GM23338 (cell line): ENCODE measurements around the gene CLPSL2. TPM values are rescaled to one million over a fixed set of nuclear protein-coding genes. Genes with fewer than 3 reads are reported as not detected.

Experiments used
- ATAC-seq: fragments of 200-7000 bp; cut with Tn5 transposase; 3 replicates; pipeline ENCODE4 v1.9.1; 2020
- DNase-seq: peaks from one replicate; pipeline ENCODE4 v3.0.0-alpha.2; 2015; ENCODE audit warnings: low spot score
- H2AFZ ChIP-seq: fragments of 200-600 bp; sonication (generic); 2 replicates; pipeline ENCODE4 v1.8.0; 2016; ENCODE audit warnings: antibody characterized with exemption, mild to moderate bottlenecking, moderate library complexity
- H3F3A ChIP-seq: fragments of 200-600 bp; sonication (generic); replicated peaks from 2 replicates; pipeline ENCODE4 v1.8.0; 2017; ENCODE audit warnings: antibody characterized with exemption, mixed run types, low read depth
- H3K27ac ChIP-seq: fragments of 200-600 bp; sonication (generic); 2 replicates; pipeline ENCODE4 v1.6.1; 2016; ENCODE audit warnings: low read depth
- H3K27me3 ChIP-seq: fragments of 200-600 bp; sonication (generic); 2 replicates; pipeline ENCODE4 v1.8.0; 2016; ENCODE audit warnings: mild to moderate bottlenecking, mixed run types, moderate library complexity; ENCODE audit not compliant: insufficient read depth
- H3K36me3 ChIP-seq: fragments of 200-600 bp; sonication (generic); 2 replicates; pipeline ENCODE4 v1.8.0; 2016; ENCODE audit warnings: mild to moderate bottlenecking; ENCODE audit not compliant: insufficient read depth
- H3K4me1 ChIP-seq: fragments of 200-600 bp; sonication (generic); 2 replicates; pipeline ENCODE4 v1.8.0; 2016; ENCODE audit warnings: mild to moderate bottlenecking, moderate library complexity; ENCODE audit not compliant: insufficient read depth
- H3K4me2 ChIP-seq: fragments of 200-600 bp; sonication (generic); 2 replicates; pipeline ENCODE4 v1.7.1; 2017; ENCODE audit warnings: mixed run types
- H3K4me3 ChIP-seq: fragments of 200-600 bp; sonication (generic); 2 replicates; pipeline ENCODE4 v1.6.1; 2016; ENCODE audit warnings: mixed run types
- H3K79me2 ChIP-seq: fragments of 200-600 bp; sonication (generic); replicated peaks from 2 replicates; pipeline ENCODE4 v1.8.0; 2017; ENCODE audit warnings: mild to moderate bottlenecking; ENCODE audit not compliant: insufficient read depth
- H3K9me2 ChIP-seq: fragments of 200-600 bp; sonication (generic); 2 replicates; pipeline ENCODE4 v1.8.0; 2017; ENCODE audit not compliant: insufficient read depth
- H4K20me1 ChIP-seq: fragments of 200-600 bp; sonication (generic); replicated peaks from 2 replicates; pipeline ENCODE4 v1.8.0; 2017; ENCODE audit warnings: mild to moderate bottlenecking; ENCODE audit not compliant: insufficient read depth
- H3K27ac Mint-ChIP-seq: 2 replicates; pipeline ENCODE4 v1.8.0; 2020; ENCODE audit warnings: inconsistent platforms, mild to moderate bottlenecking, moderate library complexity, mixed read lengths
- H3K27me3 Mint-ChIP-seq: 3 replicates; pipeline ENCODE4 v1.8.0; 2022; ENCODE audit warnings: low read depth, mild to moderate bottlenecking, moderate library complexity, mixed read lengths, inconsistent platforms; ENCODE audit not compliant: insufficient read depth, poor library complexity
- H3K36me3 Mint-ChIP-seq: 3 replicates; pipeline ENCODE4 v1.8.0; 2021; ENCODE audit warnings: low read depth, mild to moderate bottlenecking, inconsistent platforms, moderate library complexity, mixed read lengths
- H3K4me1 Mint-ChIP-seq: 3 replicates; pipeline ENCODE4 v1.8.0; 2020; ENCODE audit warnings: mild to moderate bottlenecking, inconsistent platforms, mixed read lengths
- H3K4me3 Mint-ChIP-seq: 3 replicates; pipeline ENCODE4 v1.8.0; 2021; ENCODE audit warnings: moderate library complexity, mild to moderate bottlenecking, inconsistent platforms, mixed read lengths
- H3K9me3 Mint-ChIP-seq: 3 replicates; pipeline ENCODE4 v1.8.0; 2020; ENCODE audit warnings: moderate library complexity, mild to moderate bottlenecking, inconsistent platforms, mixed read lengths
- CREB1 ChIP-seq: fragments of 250-450 bp; sonication (Bioruptor Pico); IDR thresholded peaks from 2 replicates; pipeline ENCODE4 v1.5.0; 2020; ENCODE audit warnings: low read depth, mild to moderate bottlenecking, moderate library complexity
- CTCF ChIP-seq, 2 experiments: fragments of 200-600 bp in 1 of 2; sonication (generic) in 1 of 2; conservative IDR thresholded peaks; 2 replicates each; pipeline versions ENCODE4 v1.5.1 to v1.6.1; 2016 to 2017; ENCODE audit warnings: antibody characterized with exemption in 2 of 2, low read depth in 2 of 2, mild to moderate bottlenecking in 2 of 2, moderate library complexity in 1 of 2
- EZH2 ChIP-seq: fragments of 200-600 bp; sonication (generic); IDR thresholded peaks from one replicate; pipeline ENCODE4 v1.8.0; 2017; ENCODE audit warnings: antibody characterized with exemption, mild to moderate bottlenecking, low read depth; ENCODE audit not compliant: unreplicated experiment
- EZH2phosphoT487 ChIP-seq: fragments of 200-600 bp; sonication (generic); IDR thresholded peaks from one replicate; pipeline ENCODE4 v1.8.1; 2018; ENCODE audit warnings: antibody characterized with exemption; ENCODE audit not compliant: unreplicated experiment
- JUNB ChIP-seq: IDR thresholded peaks from one replicate; pipeline ENCODE4 v1.6.1; 2016; ENCODE audit warnings: antibody characterized with exemption; ENCODE audit not compliant: unreplicated experiment
- NANOG ChIP-seq: IDR thresholded peaks from 2 replicates; pipeline ENCODE4 v1.6.1; 2016; ENCODE audit warnings: antibody characterized with exemption, borderline replicate concordance
- POLR2AphosphoS5 ChIP-seq: IDR thresholded peaks from 2 replicates; pipeline ENCODE4 v1.6.1; 2016; ENCODE audit warnings: antibody characterized with exemption, low read depth
- STAT1 ChIP-seq: IDR thresholded peaks from one replicate; pipeline ENCODE4 v1.6.1; 2016; ENCODE audit warnings: antibody characterized with exemption; ENCODE audit not compliant: unreplicated experiment
- ZNF114 ChIP-seq: fragments of 250-450 bp; sonication (Bioruptor Pico); IDR thresholded peaks from 2 replicates; pipeline ENCODE4 v1.5.0; 2020; ENCODE audit warnings: mild to moderate bottlenecking, moderate library complexity
- ZNF331 ChIP-seq: fragments of 250-450 bp; sonication (Bioruptor Pico); IDR thresholded peaks from 2 replicates; pipeline ENCODE4 v1.5.0; 2020; ENCODE audit warnings: low read depth, mild to moderate bottlenecking, moderate library complexity
- polyA plus RNA-seq: library from polyadenylated mRNA; unstranded; fragments of >200 nt; fragmentation: Nextera tagmentation; extraction: Ambion mirVana; gene quantifications from 2 replicates; pipeline ENCODE4 v1.2.1, GENCODE V29; 2016
- total RNA-seq: library from RNA; depleted of rRNA; stranded (reverse); fragments of >200 nt; shearing (Covaris generic); gene quantifications from 2 replicates; pipeline ENCODE4 v1.2.3, GENCODE V29; 2014
- TF ChIP-seq, protein P1 (sequence below): IDR thresholded peaks from one replicate; pipeline ENCODE4 v1.6.1; 2018; ENCODE audit warnings: antibody characterized with exemption; ENCODE audit not compliant: unreplicated experiment
- TF ChIP-seq, protein P2 (sequence below): fragments of 250-450 bp; sonication (Bioruptor Pico); IDR thresholded peaks from 2 replicates; pipeline ENCODE4 v1.5.0; 2020; ENCODE audit warnings: mild to moderate bottlenecking, moderate library complexity
- TF ChIP-seq, protein P3 (sequence below): IDR thresholded peaks from 2 replicates; pipeline ENCODE4 v1.6.1; 2016; ENCODE audit warnings: antibody characterized with exemption

Gene CLPSL2
- total and polyA plus RNA-seq, 2 experiments from 2014 or later, result 2.9 to 3.1 TPM

DNA sequence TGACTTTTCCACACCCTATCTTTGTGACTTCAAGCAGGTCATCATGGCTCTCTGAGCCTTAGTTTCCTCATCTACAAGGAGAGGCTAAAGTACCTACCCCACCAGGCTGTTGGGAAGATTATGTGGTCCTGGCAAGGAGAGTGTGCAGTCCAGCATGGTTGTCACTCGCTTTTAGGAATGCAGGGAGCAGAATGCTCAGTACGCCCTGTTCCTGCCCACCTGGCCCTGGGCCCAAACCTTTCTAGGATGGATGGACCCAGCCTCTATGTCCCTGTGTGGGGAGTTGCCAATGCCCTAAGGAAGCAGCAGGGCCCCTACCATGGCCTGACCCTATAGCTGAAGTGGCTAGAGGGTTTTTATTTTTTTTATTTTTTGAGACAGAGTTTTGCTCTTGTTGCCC is 2.0 kb downstream of the CLPSL2 start (continued):
- TF ChIP-seq, protein P1, sequence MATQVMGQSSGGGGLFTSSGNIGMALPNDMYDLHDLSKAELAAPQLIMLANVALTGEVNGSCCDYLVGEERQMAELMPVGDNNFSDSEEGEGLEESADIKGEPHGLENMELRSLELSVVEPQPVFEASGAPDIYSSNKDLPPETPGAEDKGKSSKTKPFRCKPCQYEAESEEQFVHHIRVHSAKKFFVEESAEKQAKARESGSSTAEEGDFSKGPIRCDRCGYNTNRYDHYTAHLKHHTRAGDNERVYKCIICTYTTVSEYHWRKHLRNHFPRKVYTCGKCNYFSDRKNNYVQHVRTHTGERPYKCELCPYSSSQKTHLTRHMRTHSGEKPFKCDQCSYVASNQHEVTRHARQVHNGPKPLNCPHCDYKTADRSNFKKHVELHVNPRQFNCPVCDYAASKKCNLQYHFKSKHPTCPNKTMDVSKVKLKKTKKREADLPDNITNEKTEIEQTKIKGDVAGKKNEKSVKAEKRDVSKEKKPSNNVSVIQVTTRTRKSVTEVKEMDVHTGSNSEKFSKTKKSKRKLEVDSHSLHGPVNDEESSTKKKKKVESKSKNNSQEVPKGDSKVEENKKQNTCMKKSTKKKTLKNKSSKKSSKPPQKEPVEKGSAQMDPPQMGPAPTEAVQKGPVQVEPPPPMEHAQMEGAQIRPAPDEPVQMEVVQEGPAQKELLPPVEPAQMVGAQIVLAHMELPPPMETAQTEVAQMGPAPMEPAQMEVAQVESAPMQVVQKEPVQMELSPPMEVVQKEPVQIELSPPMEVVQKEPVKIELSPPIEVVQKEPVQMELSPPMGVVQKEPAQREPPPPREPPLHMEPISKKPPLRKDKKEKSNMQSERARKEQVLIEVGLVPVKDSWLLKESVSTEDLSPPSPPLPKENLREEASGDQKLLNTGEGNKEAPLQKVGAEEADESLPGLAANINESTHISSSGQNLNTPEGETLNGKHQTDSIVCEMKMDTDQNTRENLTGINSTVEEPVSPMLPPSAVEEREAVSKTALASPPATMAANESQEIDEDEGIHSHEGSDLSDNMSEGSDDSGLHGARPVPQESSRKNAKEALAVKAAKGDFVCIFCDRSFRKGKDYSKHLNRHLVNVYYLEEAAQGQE, result no peak

DNA sequence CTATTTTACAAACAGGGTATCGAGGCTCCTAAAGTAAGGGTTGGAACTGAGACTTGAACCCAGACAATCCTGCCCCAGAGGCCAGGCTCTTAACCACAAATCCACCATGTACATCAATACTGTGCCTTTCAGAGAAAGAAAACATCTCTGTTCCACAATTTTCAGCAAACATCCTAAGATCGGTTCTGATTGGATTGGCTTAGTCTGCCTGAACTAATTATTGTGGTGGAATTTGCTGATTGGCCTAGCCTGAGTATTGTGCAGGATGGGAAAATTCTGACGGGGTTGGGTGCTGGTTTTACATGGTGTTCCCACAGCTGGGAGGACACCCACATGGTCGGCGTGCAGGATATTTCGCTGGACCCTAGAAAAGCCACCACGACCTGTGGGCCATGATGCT is 4.3 kb downstream of the CLPSL2 start, which contains the start of gene CLPSL1:
Gene CLPSL1 (plus strand): TSS at position 301 of the 400 bp plus-strand sequence. CDS start 92 bp downstream, at position 393.
- Histone ChIP-seq H3F3A (peaks cover 4% of the 10 kb centered on the region; the same call in 1 of the 2 replicates), H3K9me2 (no peaks in the 10 kb centered on the region), H3K4me1 (no peaks in the 10 kb centered on the region), H3K27ac (no peak within 1 kb of the TSS), H4K20me1 (no peaks in the 10 kb centered on the region), H3K27me3 (peaks cover 10% of the 10 kb centered on the region), H3K36me3 (no peaks in the 10 kb centered on the region), H3K4me2 (no peak within 1 kb of the TSS), H3K4me3 (no peak within 1 kb of the TSS), H2AFZ (no peak within 1 kb of the TSS), H3K79me2 (no peaks in the 10 kb centered on the region)
- Mint-ChIP-seq H3K9me3 (no peaks in the 10 kb centered on the region; the same call in 2 of the 3 replicates), H3K36me3 (no peaks in the 10 kb centered on the region; the same call in 2 of the 3 replicates), H3K27me3 (peaks cover 16% of the 10 kb centered on the region), H3K4me3 (no peak within 1 kb of the TSS), H3K4me1 (peaks cover 18% of the 10 kb centered on the region), H3K27ac (no peak within 1 kb of the TSS)
- no peak for ATAC-seq
- DNase-seq, result no peak
- TF ChIP-seq, protein P2, sequence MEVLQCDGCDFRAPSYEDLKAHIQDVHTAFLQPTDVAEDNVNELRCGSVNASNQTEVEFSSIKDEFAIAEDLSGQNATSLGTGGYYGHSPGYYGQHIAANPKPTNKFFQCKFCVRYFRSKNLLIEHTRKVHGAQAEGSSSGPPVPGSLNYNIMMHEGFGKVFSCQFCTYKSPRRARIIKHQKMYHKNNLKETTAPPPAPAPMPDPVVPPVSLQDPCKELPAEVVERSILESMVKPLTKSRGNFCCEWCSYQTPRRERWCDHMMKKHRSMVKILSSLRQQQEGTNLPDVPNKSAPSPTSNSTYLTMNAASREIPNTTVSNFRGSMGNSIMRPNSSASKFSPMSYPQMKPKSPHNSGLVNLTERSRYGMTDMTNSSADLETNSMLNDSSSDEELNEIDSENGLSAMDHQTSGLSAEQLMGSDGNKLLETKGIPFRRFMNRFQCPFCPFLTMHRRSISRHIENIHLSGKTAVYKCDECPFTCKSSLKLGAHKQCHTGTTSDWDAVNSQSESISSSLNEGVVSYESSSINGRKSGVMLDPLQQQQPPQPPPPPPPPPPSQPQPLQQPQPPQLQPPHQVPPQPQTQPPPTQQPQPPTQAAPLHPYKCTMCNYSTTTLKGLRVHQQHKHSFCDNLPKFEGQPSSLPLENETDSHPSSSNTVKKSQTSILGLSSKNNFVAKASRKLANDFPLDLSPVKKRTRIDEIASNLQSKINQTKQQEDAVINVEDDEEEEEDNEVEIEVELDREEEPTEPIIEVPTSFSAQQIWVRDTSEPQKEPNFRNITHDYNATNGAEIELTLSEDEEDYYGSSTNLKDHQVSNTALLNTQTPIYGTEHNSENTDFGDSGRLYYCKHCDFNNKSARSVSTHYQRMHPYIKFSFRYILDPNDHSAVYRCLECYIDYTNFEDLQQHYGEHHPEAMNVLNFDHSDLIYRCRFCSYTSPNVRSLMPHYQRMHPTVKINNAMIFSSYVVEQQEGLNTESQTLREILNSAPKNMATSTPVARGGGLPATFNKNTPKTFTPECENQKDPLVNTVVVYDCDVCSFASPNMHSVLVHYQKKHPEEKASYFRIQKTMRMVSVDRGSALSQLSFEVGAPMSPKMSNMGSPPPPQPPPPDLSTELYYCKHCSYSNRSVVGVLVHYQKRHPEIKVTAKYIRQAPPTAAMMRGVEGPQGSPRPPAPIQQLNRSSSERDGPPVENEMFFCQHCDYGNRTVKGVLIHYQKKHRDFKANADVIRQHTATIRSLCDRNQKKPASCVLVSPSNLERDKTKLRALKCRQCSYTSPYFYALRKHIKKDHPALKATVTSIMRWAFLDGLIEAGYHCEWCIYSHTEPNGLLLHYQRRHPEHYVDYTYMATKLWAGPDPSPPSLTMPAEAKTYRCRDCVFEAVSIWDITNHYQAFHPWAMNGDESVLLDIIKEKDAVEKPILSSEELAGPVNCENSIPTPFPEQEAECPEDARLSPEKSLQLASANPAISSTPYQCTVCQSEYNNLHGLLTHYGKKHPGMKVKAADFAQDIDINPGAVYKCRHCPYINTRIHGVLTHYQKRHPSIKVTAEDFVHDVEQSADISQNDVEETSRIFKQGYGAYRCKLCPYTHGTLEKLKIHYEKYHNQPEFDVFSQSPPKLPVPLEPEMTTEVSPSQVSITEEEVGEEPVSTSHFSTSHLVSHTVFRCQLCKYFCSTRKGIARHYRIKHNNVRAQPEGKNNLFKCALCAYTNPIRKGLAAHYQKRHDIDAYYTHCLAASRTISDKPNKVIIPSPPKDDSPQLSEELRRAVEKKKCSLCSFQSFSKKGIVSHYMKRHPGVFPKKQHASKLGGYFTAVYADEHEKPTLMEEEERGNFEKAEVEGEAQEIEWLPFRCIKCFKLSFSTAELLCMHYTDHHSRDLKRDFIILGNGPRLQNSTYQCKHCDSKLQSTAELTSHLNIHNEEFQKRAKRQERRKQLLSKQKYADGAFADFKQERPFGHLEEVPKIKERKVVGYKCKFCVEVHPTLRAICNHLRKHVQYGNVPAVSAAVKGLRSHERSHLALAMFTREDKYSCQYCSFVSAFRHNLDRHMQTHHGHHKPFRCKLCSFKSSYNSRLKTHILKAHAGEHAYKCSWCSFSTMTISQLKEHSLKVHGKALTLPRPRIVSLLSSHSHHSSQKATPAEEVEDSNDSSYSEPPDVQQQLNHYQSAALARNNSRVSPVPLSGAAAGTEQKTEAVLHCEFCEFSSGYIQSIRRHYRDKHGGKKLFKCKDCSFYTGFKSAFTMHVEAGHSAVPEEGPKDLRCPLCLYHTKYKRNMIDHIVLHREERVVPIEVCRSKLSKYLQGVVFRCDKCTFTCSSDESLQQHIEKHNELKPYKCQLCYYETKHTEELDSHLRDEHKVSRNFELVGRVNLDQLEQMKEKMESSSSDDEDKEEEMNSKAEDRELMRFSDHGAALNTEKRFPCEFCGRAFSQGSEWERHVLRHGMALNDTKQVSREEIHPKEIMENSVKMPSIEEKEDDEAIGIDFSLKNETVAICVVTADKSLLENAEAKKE (CRISPR knock-in tag), result no peak
- TF ChIP-seq CTCF (conservative IDR thresholded peaks at IDR 0.05; ENCODE audit: low read depth in 2 of 2), result no peak
- no peak for TF ChIP-seq ZNF114 (CRISPR knock-in tag)
- no peak for TF ChIP-seq EZH2phosphoT487
- TF ChIP-seq, protein P3, sequence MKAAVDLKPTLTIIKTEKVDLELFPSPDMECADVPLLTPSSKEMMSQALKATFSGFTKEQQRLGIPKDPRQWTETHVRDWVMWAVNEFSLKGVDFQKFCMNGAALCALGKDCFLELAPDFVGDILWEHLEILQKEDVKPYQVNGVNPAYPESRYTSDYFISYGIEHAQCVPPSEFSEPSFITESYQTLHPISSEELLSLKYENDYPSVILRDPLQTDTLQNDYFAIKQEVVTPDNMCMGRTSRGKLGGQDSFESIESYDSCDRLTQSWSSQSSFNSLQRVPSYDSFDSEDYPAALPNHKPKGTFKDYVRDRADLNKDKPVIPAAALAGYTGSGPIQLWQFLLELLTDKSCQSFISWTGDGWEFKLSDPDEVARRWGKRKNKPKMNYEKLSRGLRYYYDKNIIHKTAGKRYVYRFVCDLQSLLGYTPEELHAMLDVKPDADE, result no peak
- no peak for TF ChIP-seq EZH2
- no peak for TF ChIP-seq NANOG
- TF ChIP-seq CREB1 (CRISPR knock-in tag), result no peak
- no peak for TF ChIP-seq ZNF331 (CRISPR knock-in tag)
- no peak for TF ChIP-seq POLR2AphosphoS5
- no peak for TF ChIP-seq STAT1
- no peak for TF ChIP-seq JUNB
